Measurements from ENCODE around the gene CAMK1D. TPM values are rescaled to one million over a fixed set of nuclear protein-coding genes. Genes with fewer than 3 reads are reported as not detected.

CAMK1D gene
- total RNA-seq, 1 experiment from 2014 or later = 6.3 TPM

GRCh38 chr10:12743941-12744340 lies 394.6 kb downstream of the CAMK1D start:
- WGBS (ENCODE audit: extremely low coverage, insufficient read length, low lambda C conversion rate) = no CpG with 5 or more reads among the region's 4 CpGs
- Histone ChIP-seq H3T11ph (ENCODE audit: low read length) (no peak overlapping the region), H2AFZ (ENCODE audit: low read length) (no peak overlapping the region), H3K79me2 (ENCODE audit: insufficient read depth, low read length) (no peaks in the 10 kb centered on the region), H3K4ac (ENCODE audit: low read depth, low read length) (no peak overlapping the region), H3K14ac (ENCODE audit: insufficient read depth, low read length) (no peak overlapping the region), H3K56ac (ENCODE audit: insufficient read length, low read depth, low read length) (no peak overlapping the region), H3K4me2 (ENCODE audit: insufficient read depth, insufficient read length, low read length) (no peak overlapping the region), H4K5ac (ENCODE audit: insufficient read length, low read depth, low read length) (no peak overlapping the region), H2BK12ac (ENCODE audit: insufficient read length, low read depth, low read length) (no peak overlapping the region), H2BK120ac (ENCODE audit: low read depth, low read length, poor library complexity, severe bottlenecking) (no peak overlapping the region), H2BK20ac (ENCODE audit: low read depth, low read length, poor library complexity, severe bottlenecking) (no peak overlapping the region), H3K9ac (ENCODE audit: extremely low read depth, insufficient read length, low read length) (no peak overlapping the region), H2BK5ac (ENCODE audit: insufficient read length, low read length) (no peak overlapping the region), H3K18ac (ENCODE audit: insufficient read length, low read depth, low read length) (no peak overlapping the region), H3K79me1 (ENCODE audit: insufficient read depth, low read depth, low read length, poor library complexity, severe bottlenecking) (no peaks in the 10 kb centered on the region), H3K23me2 (ENCODE audit: insufficient read length, low read depth, low read length, poor library complexity, severe bottlenecking) (no peaks in the 10 kb centered on the region), H4K91ac (ENCODE audit: insufficient read length, low read depth, low read length) (no peak overlapping the region), H4K8ac (replicated peaks; ENCODE audit: insufficient read length, low read depth, low read length) (no peak overlapping the region), H4K20me1 (ENCODE audit: control insufficient read depth, insufficient read depth, insufficient read length) (no peaks in the 10 kb centered on the region), H3K27ac (ENCODE audit: insufficient read length, low read depth, low read length) (no peak overlapping the region), H2AK5ac (ENCODE audit: insufficient read length, low read length) (no peak overlapping the region), H3K4me1 (ENCODE audit: insufficient read depth, low read length) (no peaks in the 10 kb centered on the region; the same call in 1 of the 2 replicates), H3K9me3 (ENCODE audit: control insufficient read depth, low read depth, low read length) (no peaks in the 10 kb centered on the region), H3K23ac (ENCODE audit: insufficient read length, low read depth, low read length) (no peak overlapping the region), H3K27me3 (ENCODE audit: insufficient read depth, low read length) (no peaks in the 10 kb centered on the region), H2BK15ac (ENCODE audit: low read depth, low read length) (no peak overlapping the region)
- no peaks in the 10 kb centered on the region for H3K36me3 Mint-ChIP-seq (ENCODE audit: insufficient read depth in 1 of 3, low read depth in 3 of 3)
- no peaks in the 10 kb centered on the region for H3K9me3 Mint-ChIP-seq
- peaks cover 11 to 19% of the 10 kb centered on the region in 2 experiments for H3K4me1 Mint-ChIP-seq
- H3K27ac Mint-ChIP-seq = peak overlapping the region in 1 of 3 experiments; percentile 2; a peak in 1 of 7 replicates
- H3K4me3 Mint-ChIP-seq = no peak overlapping the region
- no peaks in the 10 kb centered on the region for H3K27me3 Mint-ChIP-seq (ENCODE audit: low read depth)
- no peak for DNase-seq
- TF ChIP-seq CTCF (conservative IDR thresholded peaks at IDR 0.05) = no peak

Measured in H9 (cell line).